Islet of Langerhans (tissue), 1 donor: ENCODE data around the gene ISLR2.
"Not testable (repeated sequence)": the region's sequence is repeated elsewhere in the genome, so short reads cannot be mapped to it uniquely, and the experiment has no call there.

Source experiments
- FAIRE-seq: peaks from one replicate; lab custom pipeline; 2011; peaks lifted over from hg19 to GRCh38; lab: Jason Lieb, UNC

The ISLR2 gene

GRCh38 chr15:74130155-74130848 lies at the start of gene ISLR2:
Gene ISLR2, plus strand, starts transcription at chr15:74130586. Its CDS starts 2,169 bp downstream, at chr15:74132755.
- FAIRE-seq, result no peak

- FAIRE-seq, result not testable (repeated sequence)
These were observed 47.9 kb upstream of the ISLR2 start, which contains the start of gene GOLGA6A for GRCh38 chr15:74082450-74082849. Gene GOLGA6A, minus strand, starts transcription at chr15:74082550. Its CDS starts 41 bp downstream, at chr15:74082509.

- not testable (repeated sequence) for FAIRE-seq
These were observed 35.8 kb upstream of the ISLR2 start for GRCh38 chr15:74094567-74094966.

- FAIRE-seq, result not testable (repeated sequence)
These were observed 34.8 kb upstream of the ISLR2 start for GRCh38 chr15:74095610-74096009.

GRCh38 chr15:74096753-74097474 lies 33.5 kb upstream of the ISLR2 start:
- FAIRE-seq, result not testable (repeated sequence)

GRCh38 chr15:74099963-74100733 lies 30.2 kb upstream of the ISLR2 start:
- not testable (repeated sequence) for FAIRE-seq

- no peak for FAIRE-seq
These were observed 22.3 kb upstream of the ISLR2 start for GRCh38 chr15:74108111-74108510.

GRCh38 chr15:74108611-74109010 lies 21.8 kb upstream of the ISLR2 start:
- FAIRE-seq, result not testable (repeated sequence)

- FAIRE-seq, result no peak
These were observed 20.7 kb upstream of the ISLR2 start for GRCh38 chr15:74109713-74110112.

- FAIRE-seq, result no peak
These were observed 10.0 kb upstream of the ISLR2 start for GRCh38 chr15:74120426-74120825.

- FAIRE-seq, result no peak
These were observed 9.3 kb upstream of the ISLR2 start for GRCh38 chr15:74121039-74121438.

GRCh38 chr15:74121858-74122257 lies 8.5 kb upstream of the ISLR2 start:
- no peak for FAIRE-seq

GRCh38 chr15:74122403-74123130 lies 7.8 kb upstream of the ISLR2 start:
- FAIRE-seq, result no peak

GRCh38 chr15:74123131-74123429 lies 7.3 kb upstream of the ISLR2 start:
- FAIRE-seq, result no peak

- FAIRE-seq, result no peak
These were observed 6.7 kb upstream of the ISLR2 start for GRCh38 chr15:74123658-74124057.

- FAIRE-seq, result no peak
These were observed 6.2 kb upstream of the ISLR2 start for GRCh38 chr15:74124196-74124595.

GRCh38 chr15:74124759-74125158 lies 5.6 kb upstream of the ISLR2 start:
- FAIRE-seq, result no peak

GRCh38 chr15:74127255-74127953 lies 3.0 kb upstream of the ISLR2 start:
- no peak for FAIRE-seq

- no peak for FAIRE-seq
These were observed 2.2 kb upstream of the ISLR2 start for GRCh38 chr15:74127954-74128784.

GRCh38 chr15:74128785-74129585 lies 1.4 kb upstream of the ISLR2 start:
- no peak for FAIRE-seq
